ENCODE measurements around the gene ZNF688. TPM values are rescaled to one million over a fixed set of nuclear protein-coding genes. Genes with fewer than 3 reads are reported as not detected.

The ZNF688 gene
- total and polyA plus RNA-seq, 2 of the 13 experiments (the other 11 are each of a cell fraction or from before 2014, with no cell fraction given): 2.4 to 5.4 TPM

DNA sequence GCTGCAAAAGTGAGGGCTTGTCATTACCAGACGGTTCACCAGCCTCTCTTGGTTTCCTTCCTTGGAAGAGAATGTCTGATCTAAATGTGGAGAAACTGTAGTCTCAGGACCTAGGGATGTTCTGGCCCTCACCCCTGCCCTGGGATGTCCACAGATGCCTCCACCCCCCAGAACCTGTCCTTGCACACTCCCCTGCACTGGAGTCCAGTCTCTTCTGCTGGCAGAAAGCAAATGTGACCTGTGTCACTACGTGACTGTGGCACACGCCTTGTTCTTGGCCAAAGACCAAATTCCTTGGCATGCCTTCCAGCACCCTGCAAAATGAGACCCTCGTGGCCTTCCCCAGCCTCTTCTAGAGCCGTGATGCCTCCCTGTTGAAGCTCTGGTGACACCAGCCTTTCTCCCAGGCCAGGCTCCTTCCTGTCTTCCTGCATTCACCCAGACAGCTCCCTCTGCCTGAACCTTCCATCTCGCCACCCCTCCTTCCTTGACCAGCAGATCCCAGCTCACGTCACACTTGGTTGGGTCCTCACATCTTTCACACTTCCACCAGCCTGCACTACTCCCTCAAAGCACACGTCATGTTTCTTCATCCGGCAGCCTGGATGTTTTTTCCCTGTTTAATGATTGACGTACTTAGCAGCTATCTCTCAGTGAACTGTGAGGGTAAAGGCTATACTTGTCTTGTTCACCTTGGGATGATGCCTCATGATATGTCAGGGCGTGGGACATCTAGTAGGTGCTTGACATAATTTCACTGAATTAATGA lies 49.5 kb downstream of the ZNF688 start (continued):
- TF ChIP-seq, protein P1, sequence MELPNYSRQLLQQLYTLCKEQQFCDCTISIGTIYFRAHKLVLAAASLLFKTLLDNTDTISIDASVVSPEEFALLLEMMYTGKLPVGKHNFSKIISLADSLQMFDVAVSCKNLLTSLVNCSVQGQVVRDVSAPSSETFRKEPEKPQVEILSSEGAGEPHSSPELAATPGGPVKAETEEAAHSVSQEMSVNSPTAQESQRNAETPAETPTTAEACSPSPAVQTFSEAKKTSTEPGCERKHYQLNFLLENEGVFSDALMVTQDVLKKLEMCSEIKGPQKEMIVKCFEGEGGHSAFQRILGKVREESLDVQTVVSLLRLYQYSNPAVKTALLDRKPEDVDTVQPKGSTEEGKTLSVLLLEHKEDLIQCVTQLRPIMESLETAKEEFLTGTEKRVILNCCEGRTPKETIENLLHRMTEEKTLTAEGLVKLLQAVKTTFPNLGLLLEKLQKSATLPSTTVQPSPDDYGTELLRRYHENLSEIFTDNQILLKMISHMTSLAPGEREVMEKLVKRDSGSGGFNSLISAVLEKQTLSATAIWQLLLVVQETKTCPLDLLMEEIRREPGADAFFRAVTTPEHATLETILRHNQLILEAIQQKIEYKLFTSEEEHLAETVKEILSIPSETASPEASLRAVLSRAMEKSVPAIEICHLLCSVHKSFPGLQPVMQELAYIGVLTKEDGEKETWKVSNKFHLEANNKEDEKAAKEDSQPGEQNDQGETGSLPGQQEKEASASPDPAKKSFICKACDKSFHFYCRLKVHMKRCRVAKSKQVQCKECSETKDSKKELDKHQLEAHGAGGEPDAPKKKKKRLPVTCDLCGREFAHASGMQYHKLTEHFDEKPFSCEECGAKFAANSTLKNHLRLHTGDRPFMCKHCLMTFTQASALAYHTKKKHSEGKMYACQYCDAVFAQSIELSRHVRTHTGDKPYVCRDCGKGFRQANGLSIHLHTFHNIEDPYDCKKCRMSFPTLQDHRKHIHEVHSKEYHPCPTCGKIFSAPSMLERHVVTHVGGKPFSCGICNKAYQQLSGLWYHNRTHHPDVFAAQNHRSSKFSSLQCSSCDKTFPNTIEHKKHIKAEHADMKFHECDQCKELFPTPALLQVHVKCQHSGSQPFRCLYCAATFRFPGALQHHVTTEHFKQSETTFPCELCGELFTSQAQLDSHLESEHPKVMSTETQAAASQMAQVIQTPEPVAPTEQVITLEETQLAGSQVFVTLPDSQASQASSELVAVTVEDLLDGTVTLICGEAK (IDR thresholded peaks at IDR 0.05): no peak
- TF ChIP-seq, protein P1 (CRISPR knock-in tag; IDR thresholded peaks at IDR 0.05): peak; percentile 56; the same call in 1 of the 2 replicates
- TF ChIP-seq IRF2 (CRISPR knock-in tag; IDR thresholded peaks at IDR 0.05) (0 out of 2 replicates have a peak, but pooled peaks have one; percentile 33), CHD2 (IDR thresholded peaks at IDR 0.05; ENCODE audit: low read depth, low read length) (no peak), ZNF441 (CRISPR knock-in tag; IDR thresholded peaks at IDR 0.05; ENCODE audit: borderline replicate concordance) (peak; percentile 69; the same call in 1 of the 2 replicates), KDM4B (CRISPR knock-in tag; IDR thresholded peaks at IDR 0.05) (no peak), TMF1 (CRISPR knock-in tag; IDR thresholded peaks at IDR 0.05; ENCODE audit: low read depth) (peak; percentile 21; the same call in 1 of the 2 replicates), CREM (IDR thresholded peaks at IDR 0.05) (peak; percentile 87), CREM (CRISPR knock-in tag; IDR thresholded peaks at IDR 0.05) (0 out of 2 replicates have a peak, but pooled peaks have one; percentile 26), ZNF33B (CRISPR knock-in tag; IDR thresholded peaks at IDR 0.05) (peak; percentile 73; the same call in 1 of the 2 replicates), AKAP8 (CRISPR knock-in tag; IDR thresholded peaks at IDR 0.05) (peak; percentile 14; the same call in 1 of the 2 replicates), ZNF589 (CRISPR knock-in tag; conservative IDR thresholded peaks at IDR 0.05) (no peak), ZFY (CRISPR knock-in tag; IDR thresholded peaks at IDR 0.05) (peak; percentile 52; the same call in 1 of the 2 replicates), BORCS8-MEF2B (CRISPR knock-in tag; IDR thresholded peaks at IDR 0.05) (peak; percentile 90), ZFX (CRISPR knock-in tag; IDR thresholded peaks at IDR 0.05; ENCODE audit: low read depth) (peak; percentile 70), RNF2 (conservative IDR thresholded peaks at IDR 0.05; ENCODE audit: low read depth) (peak; percentile 47; the same call in 1 of the 2 replicates), ZNF160 (CRISPR knock-in tag; IDR thresholded peaks at IDR 0.05) (0 out of 2 replicates have a peak, but pooled peaks have one; percentile 39), BRCA1 (CRISPR knock-in tag; IDR thresholded peaks at IDR 0.05) (0 out of 2 replicates have a peak, but pooled peaks have one; percentile 33), SYNCRIP (IDR thresholded peaks at IDR 0.05; ENCODE audit: insufficient read depth, low read depth, low read length) (no peak), NCOA1 (CRISPR knock-in tag; IDR thresholded peaks at IDR 0.05) (0 out of 2 replicates have a peak, but pooled peaks have one; percentile 17)
- TF ChIP-seq, protein P2, sequence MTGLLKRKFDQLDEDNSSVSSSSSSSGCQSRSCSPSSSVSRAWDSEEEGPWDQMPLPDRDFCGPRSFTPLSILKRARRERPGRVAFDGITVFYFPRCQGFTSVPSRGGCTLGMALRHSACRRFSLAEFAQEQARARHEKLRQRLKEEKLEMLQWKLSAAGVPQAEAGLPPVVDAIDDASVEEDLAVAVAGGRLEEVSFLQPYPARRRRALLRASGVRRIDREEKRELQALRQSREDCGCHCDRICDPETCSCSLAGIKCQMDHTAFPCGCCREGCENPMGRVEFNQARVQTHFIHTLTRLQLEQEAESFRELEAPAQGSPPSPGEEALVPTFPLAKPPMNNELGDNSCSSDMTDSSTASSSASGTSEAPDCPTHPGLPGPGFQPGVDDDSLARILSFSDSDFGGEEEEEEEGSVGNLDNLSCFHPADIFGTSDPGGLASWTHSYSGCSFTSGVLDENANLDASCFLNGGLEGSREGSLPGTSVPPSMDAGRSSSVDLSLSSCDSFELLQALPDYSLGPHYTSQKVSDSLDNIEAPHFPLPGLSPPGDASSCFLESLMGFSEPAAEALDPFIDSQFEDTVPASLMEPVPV (CRISPR knock-in tag; IDR thresholded peaks at IDR 0.05): no peak

All from HepG2 (cell line).